ENCODE measurements around the gene FAM210A. TPM values are rescaled to one million over a fixed set of nuclear protein-coding genes. Genes with fewer than 3 reads are reported as not detected.

FAM210A gene
- polyA plus RNA-seq, 1 of the 3 experiments (the other 2 are of a cell fraction) = 10.6 TPM

- Histone ChIP-seq H4K20me1 (ENCODE audit: insufficient read depth) (no peaks in the 10 kb centered on the region), H3K4me2 (no peak overlapping the region), H3K4me3 (ENCODE audit: low read depth in 2 of 2, low read length in 1 of 2) (no peak overlapping the region), H3F3A (replicated peaks; ENCODE audit: insufficient read depth) (no peaks in the 10 kb centered on the region), H3K79me2 (ENCODE audit: insufficient read depth) (no peaks in the 10 kb centered on the region), H2AFZ (ENCODE audit: low read depth) (no peak overlapping the region), H3K9ac (no peak overlapping the region), H3K9me2 (no peaks in the 10 kb centered on the region), H3K9me3 (no peaks in the 10 kb centered on the region), H3K4me1 (ENCODE audit: control insufficient read depth in 1 of 2, insufficient read depth in 2 of 2, low read depth in 1 of 2, low read length in 1 of 2) (peaks cover 0 to 8% of the 10 kb centered on the region in 2 experiments; a peak in 2 of 4 replicates), H3K27me3 (ENCODE audit: insufficient read depth) (no peaks in the 10 kb centered on the region), H3K27ac (ENCODE audit: low read depth in 2 of 2, low read length in 1 of 2) (no peak overlapping the region), H3K36me3 (replicated peaks in 1 of 2; ENCODE audit: control insufficient read depth in 1 of 2, insufficient read depth in 2 of 2, low read length in 1 of 2) (no peaks in the 10 kb centered on the region)
- CTCF ChIA-PET = interaction anchor here (0.8 to 4.5 kb wide), 3 partner anchors 20 to 474 kb away, joined by 3 to 20 read pairs (median 3); no protein-coding TSS in a partner anchor
- POLR2A ChIA-PET = no interaction called here
- DNase-seq = no peak
- WGBS (ENCODE audit: low lambda C conversion rate) = 87% methylated on average over 3 of the region's 5 CpGs
- TF ChIP-seq FOXM1 (IDR thresholded peaks at IDR 0.05; ENCODE audit: low read depth) (no peak), CHD2 (IDR thresholded peaks at IDR 0.05; ENCODE audit: low read length, partially characterized antibody) (no peak), TCF12 (IDR thresholded peaks at IDR 0.05) (no peak), FOSL2 (IDR thresholded peaks at IDR 0.05; ENCODE audit: borderline replicate concordance, low read depth) (no peak), EP300 (IDR thresholded peaks at IDR 0.05; ENCODE audit: borderline replicate concordance in 1 of 2, low read depth in 1 of 2, low read length in 1 of 2) (no peak), CTCF (IDR thresholded peaks at IDR 0.05) (no peak), TEAD4 (IDR thresholded peaks at IDR 0.05; ENCODE audit: borderline replicate concordance, insufficient read depth) (no peak), NFIC (IDR thresholded peaks at IDR 0.05; ENCODE audit: borderline replicate concordance) (no peak), JUND (IDR thresholded peaks at IDR 0.05) (no peak), PBX3 (IDR thresholded peaks at IDR 0.05) (no peak), IRF3 (IDR thresholded peaks at IDR 0.05; ENCODE audit: low read depth, low read length) (no peak), YY1 (IDR thresholded peaks at IDR 0.05; ENCODE audit: low read depth) (no peak), EZH2phosphoT487 (IDR thresholded peaks at IDR 0.05; ENCODE audit: borderline replicate concordance, low read depth) (no peak), USF2 (IDR thresholded peaks at IDR 0.05; ENCODE audit: borderline replicate concordance, low read depth, low read length) (no peak), TAF1 (IDR thresholded peaks at IDR 0.05; ENCODE audit: borderline replicate concordance, low read depth, low read length) (no peak), NRF1 (IDR thresholded peaks at IDR 0.05; ENCODE audit: low read depth, low read length) (no peak), ELF1 (IDR thresholded peaks at IDR 0.05) (no peak), RFX5 (IDR thresholded peaks at IDR 0.05; ENCODE audit: low read length) (no peak)
Measured at GRCh38 chr18:13633700-13634099, 92.7 kb downstream of the FAM210A start.

Measured in SK-N-SH (cell line).